HT-29 (cell line): ENCODE results near the gene MBTPS2. TPM values are rescaled to one million over a fixed set of nuclear protein-coding genes. Genes with fewer than 3 reads are reported as not detected.
"Not testable (repeated sequence)": the region's sequence is repeated elsewhere in the genome, so short reads cannot be mapped to it uniquely, and the experiment has no call there.

ENCODE experiments used
- DNase-seq: peaks from one replicate; pipeline ENCODE4 v3.0.0-alpha.2; 2015; ENCODE audit warnings: low spot score
- total RNA-seq: library from RNA; depleted of rRNA; stranded (reverse); fragments of >200 nt; shearing (Covaris generic); gene quantifications from 2 replicates; pipeline ENCODE4 v1.2.3, GENCODE V29; 2014

The MBTPS2 gene
- total RNA-seq, 1 experiment from 2014 or later: 1.7 TPM

- no peak for DNase-seq
Observed at GRCh38 chrX:21856504-21856903, 17.1 kb downstream of the MBTPS2 start.

- no peak for DNase-seq
Observed at GRCh38 chrX:21863241-21863640, 23.8 kb downstream of the MBTPS2 start.

- DNase-seq: no peak
Observed at GRCh38 chrX:21865436-21865835, 26.0 kb downstream of the MBTPS2 start.

- no peak for DNase-seq
Observed at GRCh38 chrX:21870494-21870893, 31.1 kb downstream of the MBTPS2 start.

GRCh38 chrX:21873063-21873775 is 33.8 kb downstream of the MBTPS2 start:
- no peak for DNase-seq

GRCh38 chrX:21874182-21874581 is 34.8 kb downstream of the MBTPS2 start:
- DNase-seq: not testable (repeated sequence)

- DNase-seq: no peak
Observed at GRCh38 chrX:21875013-21875412, 35.6 kb downstream of the MBTPS2 start.

- no peak for DNase-seq
Observed at GRCh38 chrX:21881881-21882574, 42.6 kb downstream of the MBTPS2 start.

GRCh38 chrX:21883258-21883657 is 43.8 kb downstream of the MBTPS2 start:
- DNase-seq: no peak

- DNase-seq: no peak
Observed at GRCh38 chrX:21885568-21885967, 46.2 kb downstream of the MBTPS2 start.

- DNase-seq: no peak
Observed at GRCh38 chrX:21905313-21905712, 65.9 kb downstream of the MBTPS2 start.

GRCh38 chrX:21905953-21906352 is 66.5 kb downstream of the MBTPS2 start:
- DNase-seq: no peak

- DNase-seq: no peak
Observed at GRCh38 chrX:21907260-21907659, 67.8 kb downstream of the MBTPS2 start.

GRCh38 chrX:21911481-21911880 is 72.1 kb downstream of the MBTPS2 start:
- no peak for DNase-seq

- no peak for DNase-seq
Observed at GRCh38 chrX:21912220-21912619, 72.8 kb downstream of the MBTPS2 start.

GRCh38 chrX:21912989-21913388 is 73.6 kb downstream of the MBTPS2 start:
- DNase-seq: no peak

GRCh38 chrX:21926116-21926515 is 86.7 kb downstream of the MBTPS2 start:
- DNase-seq: no peak

GRCh38 chrX:21926527-21927278 is 87.3 kb downstream of the MBTPS2 start:
- DNase-seq: peak; percentile 45

GRCh38 chrX:21929209-21929608 is 89.8 kb downstream of the MBTPS2 start:
- DNase-seq: no peak

- DNase-seq: no peak
Observed at GRCh38 chrX:21930986-21931385, 91.6 kb downstream of the MBTPS2 start.

GRCh38 chrX:21932292-21933002 is 93.0 kb downstream of the MBTPS2 start:
- no peak for DNase-seq

GRCh38 chrX:21933077-21933476 is 93.7 kb downstream of the MBTPS2 start:
- no peak for DNase-seq
